Esophagus muscularis mucosa (tissue), 4 donors: Measurements from ENCODE around the gene KLK4. TPM values are rescaled to one million over a fixed set of nuclear protein-coding genes. Genes with fewer than 3 reads are reported as not detected.

ENCODE experiments used
- DNase-seq: peaks from one replicate; pipeline ENCODE4 v3.0.0-alpha.2; 2017; ENCODE audit errors: extremely low spot score
- H3K27ac ChIP-seq, 4 donors: fragments of 200-600 bp; sonication (generic); replicated peaks in 1 of 4; 1 replicate in 3 of 4; 2 replicates in 1 of 4; pipeline ENCODE4 v1.5.1; 2016 to 2019; ENCODE audit warnings: mild to moderate bottlenecking in 1 of 4
- H3K27me3 ChIP-seq, 4 donors: fragments of 200-600 bp; sonication (generic); one replicate each; pipeline versions ENCODE4 v1.5.1 to v1.6.0; 2016 to 2019
- H3K36me3 ChIP-seq, 4 donors: fragments of 200-600 bp; sonication (generic); one replicate each; pipeline ENCODE4 v1.5.1; 2016 to 2019
- H3K4me1 ChIP-seq, 4 donors: fragments of 200-600 bp; sonication (generic); one replicate each; pipeline ENCODE4 v1.5.1; 2016 to 2019
- H3K4me3 ChIP-seq, 4 donors: fragments of 200-600 bp; sonication (generic); 1 replicate in 2 of 4; 2 replicates in 2 of 4; pipeline ENCODE4 v1.5.1; 2016 to 2019; ENCODE audit warnings: mild to moderate bottlenecking in 4 of 4, moderate library complexity in 1 of 4
- H3K9me3 ChIP-seq, 4 donors: fragments of 200-600 bp; sonication (generic); 1 replicate in 3 of 4; 2 replicates in 1 of 4; pipeline ENCODE4 v1.5.1; 2016 to 2019
- CTCF ChIP-seq, 3 experiments: fragments of 200-600 bp in 2 of 3; fragments of 450-650 bp in 1 of 3; sonication (generic) in 2 of 3; IDR thresholded peaks; one replicate each; pipeline ENCODE4 v1.5.1; 2017 to 2019; ENCODE audit warnings: antibody characterized with exemption in 3 of 3, mild to moderate bottlenecking in 2 of 3, moderate library complexity in 1 of 3
- EP300 ChIP-seq: sonication (generic); formaldehyde crosslinking; IDR thresholded peaks from one replicate; pipeline ENCODE4 v1.6.1; 2017; ENCODE audit warnings: antibody characterized with exemption
- POLR2A ChIP-seq: fragments of 450-650 bp; IDR thresholded peaks from one replicate; pipeline ENCODE4 v1.6.1; 2017; ENCODE audit warnings: antibody characterized with exemption, moderate library complexity, mild to moderate bottlenecking, low read depth
- POLR2AphosphoS5 ChIP-seq, 2 donors: sonication (generic); formaldehyde crosslinking; IDR thresholded peaks; one replicate each; pipeline ENCODE4 v1.6.1; 2017; ENCODE audit warnings: antibody characterized with exemption in 2 of 2
- WGBS: methylation state at CpG from one replicate; pipeline ENCODE4 v1.1.5; 2018; 5-methylcytosine and 5-hydroxymethylcytosine counted together
- intact Hi-C: fragments of 100-400 bp; cut with DNase I; formaldehyde crosslinking; loops from one replicate; pipeline ENCODE4 v1.15.1; 2023
- total RNA-seq, 4 donors: library from RNA; depleted of rRNA; stranded (reverse); fragments of >200 nt; gene quantifications; one replicate each; pipeline versions ENCODE4 v1.1.0 to v1.2.1, GENCODE V29; 2016

The KLK4 gene
- total RNA-seq, 4 donors from 2014 or later: not detected

- Histone ChIP-seq H3K27ac (no peak overlapping the region), H3K27me3 (peaks cover 0 to 66% (median 2%) of the 10 kb centered on the region in 4 donors), H3K4me3 (no peak overlapping the region), H3K9me3 (no peaks in the 10 kb centered on the region), H3K36me3 (no peaks in the 10 kb centered on the region), H3K4me1 (no peaks in the 10 kb centered on the region)
- DNase-seq: no peak
- intact Hi-C loops: no loop called here
- TF ChIP-seq EP300 (no peak), POLR2A (no peak), POLR2AphosphoS5 (IDR thresholded peaks at IDR 0.05) (no peak), CTCF (IDR thresholded peaks at IDR 0.05) (no peak)
- 62% methylated on average over 7 of the region's 10 CpGs for WGBS
Measured at GRCh38 chr19:50894478-50895356, 16.5 kb downstream of the KLK4 start.

GRCh38 chr19:50893047-50893736, 18.0 kb downstream of the KLK4 start:
- Histone ChIP-seq H3K36me3 (no peaks in the 10 kb centered on the region), H3K4me1 (no peaks in the 10 kb centered on the region), H3K27me3 (peaks cover 0 to 66% (median 0%) of the 10 kb centered on the region in 4 donors), H3K9me3 (no peaks in the 10 kb centered on the region), H3K27ac (no peak overlapping the region), H3K4me3 (no peak overlapping the region)
- DNase-seq: no peak
- 89% methylated on average over 17 of the region's 18 CpGs for WGBS
- intact Hi-C loops: no loop called here
- TF ChIP-seq EP300 (no peak), POLR2AphosphoS5 (IDR thresholded peaks at IDR 0.05) (no peak), CTCF (IDR thresholded peaks at IDR 0.05) (no peak), POLR2A (no peak)

- intact Hi-C loops: no loop called here
- no peaks in the 10 kb centered on the region for H3K9me3 ChIP-seq
- H3K4me3 ChIP-seq: no peak overlapping the region
- WGBS: 83% methylated on average over 5 of the region's 5 CpGs
- H3K27me3 ChIP-seq: peaks cover 0 to 61% (median 0%) of the 10 kb centered on the region in 4 donors
- TF ChIP-seq CTCF (IDR thresholded peaks at IDR 0.05) (no peak), EP300 (no peak), POLR2AphosphoS5 (IDR thresholded peaks at IDR 0.05) (no peak), POLR2A (no peak)
- H3K27ac ChIP-seq: no peak overlapping the region
- no peaks in the 10 kb centered on the region for H3K36me3 ChIP-seq
- H3K4me1 ChIP-seq: no peaks in the 10 kb centered on the region
- no peak for DNase-seq
Measured at GRCh38 chr19:50891253-50891625, 20.0 kb downstream of the KLK4 start.

- Histone ChIP-seq H3K4me1 (no peaks in the 10 kb centered on the region), H3K36me3 (no peaks in the 10 kb centered on the region)
- TF ChIP-seq POLR2AphosphoS5 (IDR thresholded peaks at IDR 0.05): no peak
- no peak for TF ChIP-seq POLR2A
- no peak for TF ChIP-seq CTCF (IDR thresholded peaks at IDR 0.05)
- TF ChIP-seq EP300: no peak
Measured at GRCh38 chr19:50890422-50891252, 20.6 kb downstream of the KLK4 start.

More at GRCh38 chr19:50890422-50891252, 20.6 kb downstream of the KLK4 start:
- intact Hi-C loops: no loop called here
- H3K9me3 ChIP-seq: no peaks in the 10 kb centered on the region
- 53% methylated on average over 5 of the region's 5 CpGs for WGBS
- H3K27me3 ChIP-seq: peaks cover 0 to 59% (median 0%) of the 10 kb centered on the region in 4 donors
- H3K27ac ChIP-seq: no peak overlapping the region
- H3K4me3 ChIP-seq: no peak overlapping the region
- DNase-seq: no peak
